Measurements from ENCODE around the gene PDGFRB.

- TF ChIP-seq POLR2A (IDR thresholded peaks at IDR 0.05) = no peak
- no peak for TF ChIP-seq EP300 (IDR thresholded peaks at IDR 0.05)
These were observed 38.8 kb downstream of the PDGFRB start for GRCh38 chr5:150116667-150117400.

Measured in ovary (tissue), 1 donor.